Trophoblast cell (in vitro differentiated cells and primary cell): Measurements from ENCODE around the gene CDH20.
"Not testable (repeated sequence)": the region's sequence is repeated elsewhere in the genome, so short reads cannot be mapped to it uniquely, and the experiment has no call there.

Experiments used
- DNase-seq, 2 donors: peaks; one replicate each; pipeline ENCODE4 v3.0.0-alpha.2; 2016
- H2AFZ ChIP-seq: 2 replicates; pipeline ENCODE4 v1.6.1; 2013; ENCODE audit warnings: low read length, moderate library complexity, mild to moderate bottlenecking; ENCODE audit not compliant: insufficient read depth, poor library complexity
- H2AK5ac ChIP-seq: 2 replicates; pipeline ENCODE4 v1.6.1; 2013; ENCODE audit warnings: mild to moderate bottlenecking, low read length
- H2BK120ac ChIP-seq: 2 replicates; pipeline ENCODE4 v1.6.1; 2013; ENCODE audit warnings: low read length, mild to moderate bottlenecking, moderate library complexity; ENCODE audit not compliant: insufficient read depth, poor library complexity
- H2BK12ac ChIP-seq: 2 replicates; pipeline ENCODE4 v1.6.1; 2013; ENCODE audit warnings: mild to moderate bottlenecking, low read length, moderate library complexity
- H2BK5ac ChIP-seq: 2 replicates; pipeline ENCODE4 v1.6.1; 2013; ENCODE audit warnings: low read length, low read depth, moderate library complexity, mild to moderate bottlenecking; ENCODE audit not compliant: poor library complexity
- H3K14ac ChIP-seq: 2 replicates; pipeline ENCODE4 v1.6.1; 2013; ENCODE audit warnings: mild to moderate bottlenecking, low read length
- H3K18ac ChIP-seq: 2 replicates; pipeline ENCODE4 v1.6.1; 2013; ENCODE audit warnings: mild to moderate bottlenecking, low read length
- H3K23ac ChIP-seq: 2 replicates; pipeline ENCODE4 v1.6.1; 2013; ENCODE audit warnings: low read length
- H3K27ac ChIP-seq: 2 replicates; pipeline ENCODE4 v1.5.1; 2013; ENCODE audit warnings: low read depth, mild to moderate bottlenecking, inconsistent platforms, low read length, moderate library complexity
- H3K27me3 ChIP-seq: 2 replicates; pipeline ENCODE4 v1.6.1; 2013; ENCODE audit warnings: inconsistent platforms, mild to moderate bottlenecking, low read length, moderate library complexity; ENCODE audit not compliant: insufficient read depth
- H3K36me3 ChIP-seq, 2 experiments: 1 replicate in 1 of 2; 2 replicates in 1 of 2; pipeline ENCODE4 v1.6.1; 2013; ENCODE audit warnings: low read length in 2 of 2, mild to moderate bottlenecking in 2 of 2, moderate library complexity in 1 of 2; ENCODE audit not compliant: insufficient read depth in 2 of 2, control insufficient read depth in 1 of 2
- H3K4ac ChIP-seq: 2 replicates; pipeline ENCODE4 v1.6.1; 2013; ENCODE audit warnings: low read depth, mild to moderate bottlenecking, low read length, moderate library complexity
- H3K4me1 ChIP-seq, 2 experiments: 1 replicate in 1 of 2; 2 replicates in 1 of 2; pipeline ENCODE4 v1.6.1; 2013; ENCODE audit warnings: low read length in 2 of 2, mild to moderate bottlenecking in 2 of 2, moderate library complexity in 1 of 2; ENCODE audit not compliant: insufficient read depth in 2 of 2, control insufficient read depth in 1 of 2
- H3K4me2 ChIP-seq: 2 replicates; pipeline ENCODE4 v1.6.1; 2013; ENCODE audit warnings: inconsistent platforms, mild to moderate bottlenecking, low read length, moderate library complexity
- H3K4me3 ChIP-seq: 2 replicates; pipeline ENCODE4 v1.5.1; 2013; ENCODE audit warnings: mild to moderate bottlenecking, low read depth, low read length, inconsistent platforms
- H3K79me1 ChIP-seq: one replicate; pipeline ENCODE4 v1.6.1; 2013; ENCODE audit warnings: low read length
- H3K79me2 ChIP-seq: 2 replicates; pipeline ENCODE4 v1.6.1; 2013; ENCODE audit warnings: low read length, mild to moderate bottlenecking; ENCODE audit not compliant: control insufficient read depth, insufficient read depth, poor library complexity
- H3K9ac ChIP-seq: 2 replicates; pipeline ENCODE4 v1.6.1; 2013; ENCODE audit warnings: mild to moderate bottlenecking, low read length
- H3K9me3 ChIP-seq: 2 replicates; pipeline ENCODE4 v1.6.1; 2013; ENCODE audit warnings: low read depth, mild to moderate bottlenecking, control low read depth, inconsistent platforms, low read length; ENCODE audit not compliant: insufficient read depth
- H4K12ac ChIP-seq: 2 replicates; pipeline ENCODE4 v1.6.1; 2013; ENCODE audit warnings: low read depth, mild to moderate bottlenecking, low read length, moderate library complexity
- H4K8ac ChIP-seq: 2 replicates; pipeline ENCODE4 v1.6.1; 2013; ENCODE audit warnings: low read depth, mild to moderate bottlenecking, low read length, moderate library complexity
- H4K91ac ChIP-seq: one replicate; pipeline ENCODE4 v1.6.1; 2013; ENCODE audit warnings: low read depth, mild to moderate bottlenecking, low read length, moderate library complexity
- WGBS: extraction: QIAGEN DNeasy Blood & Tissue Kit; methylation state at CpG from one replicate; pipeline ENCODE4 v1.1.7; 2013; ENCODE audit warnings: missing lambda C conversion rate; ENCODE audit not compliant: insufficient read length, insufficient coverage; ENCODE audit errors: extremely low coverage; 5-methylcytosine and 5-hydroxymethylcytosine counted together

The CDH20 gene

DNA sequence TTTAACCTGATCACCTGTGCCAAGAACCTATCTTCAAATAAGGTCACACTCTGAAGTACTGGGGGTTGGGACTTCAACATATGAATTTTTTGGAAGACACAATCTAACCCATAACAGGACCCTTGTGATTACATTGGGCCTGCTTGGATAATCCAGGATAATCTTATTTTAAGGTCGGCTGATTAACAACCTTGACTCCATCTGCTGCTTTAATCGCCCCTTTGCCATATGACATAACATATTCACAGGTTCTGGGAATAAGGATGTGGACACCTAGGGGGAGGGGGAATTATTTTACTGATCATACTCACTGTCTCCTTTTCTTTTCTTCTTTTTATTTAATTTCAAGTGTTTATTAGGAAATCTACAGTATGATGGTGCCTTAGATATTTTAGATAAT lies 34.8 kb downstream of the CDH20 start:
- no peak overlapping the region for H3K4ac ChIP-seq
- no peak overlapping the region for H4K8ac ChIP-seq
- H2BK5ac ChIP-seq, result no peak overlapping the region
- no peaks in the 10 kb centered on the region for H3K36me3 ChIP-seq
- H2BK12ac ChIP-seq, result no peak overlapping the region
- no peak overlapping the region for H3K4me3 ChIP-seq
- no peak overlapping the region for H3K18ac ChIP-seq
- H3K27me3 ChIP-seq, result no peaks in the 10 kb centered on the region
- H3K23ac ChIP-seq, result no peak overlapping the region
- H3K27ac ChIP-seq, result no peak overlapping the region
- no CpG with 5 or more reads among the region's 2 CpGs for WGBS
- no peak overlapping the region for H3K4me2 ChIP-seq
- no peak overlapping the region for H3K9ac ChIP-seq
- H3K14ac ChIP-seq, result no peak overlapping the region
- H3K79me1 ChIP-seq, result no peaks in the 10 kb centered on the region
- no peak overlapping the region for H2BK120ac ChIP-seq
- no peaks in the 10 kb centered on the region for H3K79me2 ChIP-seq
- no peak for DNase-seq
- no peaks in the 10 kb centered on the region for H3K4me1 ChIP-seq
- no peak overlapping the region for H2AK5ac ChIP-seq
- H3K9me3 ChIP-seq, result no peaks in the 10 kb centered on the region
- H2AFZ ChIP-seq, result no peak overlapping the region
- H4K12ac ChIP-seq, result no peak overlapping the region
- no peak overlapping the region for H4K91ac ChIP-seq

- H3K9me3 ChIP-seq, H3K14ac ChIP-seq, H3K18ac ChIP-seq, H4K12ac ChIP-seq, H3K79me2 ChIP-seq, H2AFZ ChIP-seq, H3K27ac ChIP-seq, H3K4me2 ChIP-seq, H3K4ac ChIP-seq, H2BK12ac ChIP-seq, H2BK5ac ChIP-seq, H4K8ac ChIP-seq, H4K91ac ChIP-seq, H3K4me1 ChIP-seq, H3K23ac ChIP-seq, H3K27me3 ChIP-seq, H3K36me3 ChIP-seq, H2AK5ac ChIP-seq, H3K79me1 ChIP-seq, DNase-seq, H3K9ac ChIP-seq, H2BK120ac ChIP-seq, H3K4me3 ChIP-seq: not testable (repeated sequence)
- no CpG with 5 or more reads among the region's 4 CpGs for WGBS
Measured at GRCh38 chr18:61369671-61370070, 36.4 kb downstream of the CDH20 start.

- Histone ChIP-seq H3K9me3 (no peaks in the 10 kb centered on the region), H2AK5ac (no peak overlapping the region), H2BK12ac (no peak overlapping the region), H3K4ac (no peak overlapping the region), H2BK5ac (no peak overlapping the region), H3K79me1 (no peaks in the 10 kb centered on the region), H3K18ac (no peak overlapping the region), H4K91ac (no peak overlapping the region), H3K27ac (no peak overlapping the region), H3K4me2 (no peak overlapping the region), H4K8ac (no peak overlapping the region), H3K27me3 (no peaks in the 10 kb centered on the region), H3K23ac (no peak overlapping the region), H3K36me3 (no peaks in the 10 kb centered on the region), H3K9ac (no peak overlapping the region), H3K79me2 (no peaks in the 10 kb centered on the region), H2BK120ac (no peak overlapping the region), H3K14ac (no peak overlapping the region), H2AFZ (no peak overlapping the region), H4K12ac (no peak overlapping the region), H3K4me3 (no peak overlapping the region), H3K4me1 (no peaks in the 10 kb centered on the region)
- WGBS, result no CpG with 5 or more reads among the region's 2 CpGs
- DNase-seq, result no peak
Measured at GRCh38 chr18:61371111-61371510, 37.9 kb downstream of the CDH20 start.

DNA sequence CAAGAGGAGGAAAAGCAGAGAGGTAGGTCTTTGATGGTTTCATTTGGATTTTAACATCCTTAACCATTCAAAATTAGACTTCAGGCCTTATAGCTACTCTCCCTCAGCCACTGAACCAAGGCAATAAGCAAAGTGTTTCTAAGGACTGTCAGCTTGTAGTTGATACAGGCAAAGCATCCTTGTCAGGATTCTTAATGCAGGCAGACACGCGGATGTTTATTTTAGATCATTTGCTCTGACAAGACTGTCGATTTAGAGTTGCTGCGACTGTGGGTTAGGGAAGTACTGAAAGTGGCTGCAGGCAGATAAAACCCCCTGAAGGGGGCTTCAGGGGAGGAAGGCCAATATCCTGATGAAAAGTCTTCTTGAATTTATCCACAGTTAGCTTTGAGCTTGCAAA lies 46.6 kb downstream of the CDH20 start:
- no peak overlapping the region for H2AK5ac ChIP-seq
- H3K27me3 ChIP-seq, result no peaks in the 10 kb centered on the region
- no peaks in the 10 kb centered on the region for H3K79me1 ChIP-seq
- no peak overlapping the region for H3K4me2 ChIP-seq
- WGBS, result no CpG with 5 or more reads among the region's 4 CpGs
- no peak overlapping the region for H2BK5ac ChIP-seq
- no peak overlapping the region for H3K23ac ChIP-seq
- H4K12ac ChIP-seq, result no peak overlapping the region
- H3K9ac ChIP-seq, result no peak overlapping the region
- no peak overlapping the region for H3K4me3 ChIP-seq
- H3K9me3 ChIP-seq, result no peaks in the 10 kb centered on the region
- H3K4ac ChIP-seq, result no peak overlapping the region
- no peak overlapping the region for H2BK12ac ChIP-seq
- no peak overlapping the region for H2AFZ ChIP-seq
- H3K4me1 ChIP-seq, result no peaks in the 10 kb centered on the region
- DNase-seq, result no peak
- H3K27ac ChIP-seq, result no peak overlapping the region
- no peaks in the 10 kb centered on the region for H3K36me3 ChIP-seq
- H3K18ac ChIP-seq, result no peak overlapping the region
- H3K79me2 ChIP-seq, result no peaks in the 10 kb centered on the region
- H3K14ac ChIP-seq, result no peak overlapping the region
- no peak overlapping the region for H4K8ac ChIP-seq
- H2BK120ac ChIP-seq, result no peak overlapping the region
- no peak overlapping the region for H4K91ac ChIP-seq
